SK-MEL-5 (cell line): ENCODE data around the gene CEMP1. TPM values are rescaled to one million over a fixed set of nuclear protein-coding genes. Genes with fewer than 3 reads are reported as not detected.

ENCODE experiments used
- DNase-seq: peaks from one replicate; pipeline ENCODE4 v3.0.0-alpha.2; 2016; ENCODE audit warnings: low read depth, low spot score
- in situ Hi-C: cut with HindIII; loops from 2 replicates; pipeline ENCODE4 v1.10.0; 2016; ENCODE audit warnings: low sequenced_read_pairs, high pct_unique_total_duplicates, low pct_unique_long_range_greater_than_20kb
- small RNA-seq, 2 experiments: library from RNA; depleted of rRNA; stranded (forward); fragments of <200 nt; gene quantifications; one replicate each; pipeline ENCODE3, GENCODE V24; 2014
- total RNA-seq: library from RNA; depleted of rRNA; stranded (reverse); fragments of >200 nt; shearing (Covaris generic); gene quantifications from 2 replicates; pipeline ENCODE4 v1.2.3, GENCODE V29; 2014; rRNA removed

Gene CEMP1
- total RNA-seq, 1 experiment from 2014 or later = not detected

DNA sequence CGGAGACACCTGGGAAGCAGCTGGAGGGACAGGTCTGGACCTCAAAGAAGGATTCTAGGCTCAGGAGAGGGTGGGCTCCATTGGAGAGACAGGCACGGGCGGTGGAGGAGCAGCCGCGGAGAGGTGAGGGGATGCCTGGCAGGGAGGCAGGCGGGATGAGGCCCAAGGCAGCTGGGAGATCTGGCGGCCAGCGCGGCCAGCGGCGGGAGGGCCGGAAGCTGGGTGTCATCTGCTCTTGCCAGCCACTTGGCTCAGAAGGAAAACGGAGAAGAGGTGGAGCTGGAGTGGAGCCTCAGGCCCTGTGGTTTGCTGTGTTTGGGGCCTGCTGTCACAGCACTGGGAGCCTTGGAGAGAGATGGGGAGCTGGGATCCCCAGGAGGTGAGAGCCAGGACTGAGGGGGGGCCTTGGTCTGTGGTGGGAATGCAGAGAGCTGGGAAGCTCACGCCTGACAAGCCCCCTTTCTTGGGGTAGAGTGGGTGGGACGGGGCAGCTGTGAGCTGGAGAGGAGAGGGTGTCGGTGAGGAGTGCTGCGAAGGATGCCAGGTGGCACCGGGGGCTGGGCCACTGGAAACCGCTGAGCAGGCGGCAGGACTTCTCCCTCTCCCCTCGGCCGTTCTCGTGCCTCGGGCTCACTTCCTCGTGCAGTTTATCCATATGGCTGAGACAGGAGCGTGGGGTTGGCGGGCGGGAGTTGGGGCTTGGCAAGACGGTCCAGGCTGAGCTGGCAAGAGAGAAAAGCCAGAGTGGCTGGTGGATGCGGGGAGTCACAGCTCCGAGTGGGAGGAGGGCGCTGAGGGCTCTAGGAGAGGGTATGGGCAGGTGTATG, 48.3 kb downstream of the CEMP1 start:
- in situ Hi-C loops = no loop called here
- no peak for DNase-seq

DNA sequence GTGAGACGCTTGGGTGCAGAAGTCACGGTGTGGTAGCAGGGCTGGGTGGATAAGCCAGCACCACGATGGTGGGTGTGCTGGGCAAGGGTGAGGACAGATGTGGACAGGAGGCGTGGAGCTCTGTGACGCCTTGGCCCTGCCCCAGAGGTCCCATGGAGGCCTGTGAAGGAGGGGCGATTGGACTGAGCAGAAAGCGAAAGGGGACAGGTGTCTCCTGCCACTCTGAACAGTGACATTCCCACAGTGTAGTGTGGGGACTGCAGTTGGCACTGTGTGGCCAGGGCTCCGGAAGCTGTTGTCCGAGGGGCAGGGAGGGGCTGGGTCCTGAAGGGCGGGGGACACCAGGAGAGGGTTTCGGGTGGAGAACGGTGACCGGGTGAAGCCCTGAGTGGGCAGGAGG, 49.0 kb downstream of the CEMP1 start:
- in situ Hi-C loops = no loop called here
- DNase-seq = no peak

DNA sequence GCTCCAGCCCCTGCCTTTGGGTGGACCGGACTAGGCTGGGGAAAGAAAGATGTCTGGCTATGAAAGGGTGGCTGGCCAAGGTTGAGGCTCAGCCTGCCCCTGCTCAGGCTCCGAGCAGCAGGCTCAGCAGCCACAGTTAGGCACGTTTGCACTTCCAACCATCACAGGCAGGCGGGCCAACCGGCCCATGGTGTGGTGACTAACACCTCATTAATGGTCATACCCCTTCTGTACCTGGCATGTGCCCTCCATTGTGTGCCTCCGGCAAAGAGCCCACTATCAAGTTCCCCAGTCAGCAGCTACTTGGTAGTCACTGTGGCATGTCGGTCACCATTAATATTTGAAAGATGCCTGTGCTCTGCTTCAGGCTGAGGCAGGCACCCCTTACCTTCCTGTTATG, 49.5 kb downstream of the CEMP1 start:
- in situ Hi-C loops = no loop called here
- no peak for DNase-seq

GRCh38 chr16:2480948-2481347, 50.3 kb downstream of the CEMP1 start:
- DNase-seq = no peak
- in situ Hi-C loops = no loop called here

Small RNA genes lying within 50 kb of the gene (small RNA-seq; reads per million reads assigned to genes)
- gene AC093525.1 = 0 reads per million in 2 experiments
- 0.02 to 0.05 reads per million in 2 experiments for gene MIR3178

Other genes starting within 250 kb of the CEMP1 start
- 0.24 and 0.40 TPM in 2 replicates for gene ABCA3, start 190.7 kb downstream of the CEMP1 start, total RNA-seq
- gene CCNF, start 102.0 kb downstream of the CEMP1 start, total RNA-seq = 12.9 and 14.5 TPM in 2 replicates
- gene TEDC2, start 71.3 kb downstream of the CEMP1 start, total RNA-seq = 12.1 and 15.2 TPM in 2 replicates
- gene NTN3, start 60.1 kb downstream of the CEMP1 start, total RNA-seq = 0.21 TPM in 1 of 2 replicates, not detected in the other
- gene TBC1D24, start 56.3 kb downstream of the CEMP1 start, total RNA-seq = 5.7 and 9.3 TPM in 2 replicates
- gene ATP6V0C, start 17.5 kb downstream of the CEMP1 start, total RNA-seq = 77.8 and 90.0 TPM in 2 replicates
- gene AMDHD2, start 11.0 kb downstream of the CEMP1 start, total RNA-seq = 119 and 124 TPM in 2 replicates
- 12.3 and 16.3 TPM in 2 replicates for gene PDPK1, start 6.6 kb upstream of the CEMP1 start, total RNA-seq
- 21.5 and 23.4 TPM in 2 replicates for gene KCTD5, start 151.1 kb upstream of the CEMP1 start, total RNA-seq
- 0.13 and 0.24 TPM in 2 replicates for gene PRSS27, start 188.8 kb upstream of the CEMP1 start, total RNA-seq
- gene SRRM2, start 221.2 kb upstream of the CEMP1 start, total RNA-seq = 21.4 and 34.0 TPM in 2 replicates
- gene ELOB, start 245.9 kb upstream of the CEMP1 start, total RNA-seq = 113 and 114 TPM in 2 replicates